Measurements from ENCODE around the gene BEST2. TPM values are rescaled to one million over a fixed set of nuclear protein-coding genes. Genes with fewer than 3 reads are reported as not detected.
"Not testable (repeated sequence)": the region's sequence is repeated elsewhere in the genome, so short reads cannot be mapped to it uniquely, and the experiment has no call there.

Gene BEST2
- total RNA-seq, 4 donors from 2014 or later = not detected

DNA sequence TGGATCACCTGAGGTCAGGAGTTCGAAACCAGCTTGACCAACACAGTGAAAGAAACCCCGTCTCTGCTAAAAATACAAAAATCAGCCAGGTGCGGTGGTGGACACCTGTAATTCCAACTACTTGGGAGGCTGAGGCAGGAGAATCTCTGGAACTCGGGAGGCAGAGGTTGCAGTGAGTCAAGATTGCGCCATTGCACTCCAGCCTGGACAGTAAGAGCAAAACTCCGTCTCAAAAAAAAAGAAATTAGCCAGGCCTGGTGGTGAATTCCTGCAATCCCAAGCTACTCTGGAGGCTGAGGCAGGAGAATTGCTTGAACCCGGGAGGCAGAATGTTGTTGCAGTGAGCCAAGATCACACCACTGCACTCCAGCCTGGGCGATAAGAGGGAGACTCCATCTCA lies 43.0 kb upstream of the BEST2 start:
- Histone ChIP-seq H3K4me1 (no peaks in the 10 kb centered on the region), H3K27ac (no peak overlapping the region), H3K27me3 (no peaks in the 10 kb centered on the region), H3K36me3 (peaks cover 0 to 97% of the 10 kb centered on the region in 2 donors), H3K9me3 (no peaks in the 10 kb centered on the region), H3K4me3 (no peak overlapping the region)
- WGBS, 2 donors (ENCODE audit: low coverage in 1 of 2) = 90 to 93% methylated on average over 2 to 3 of the region's 8 CpGs
- ATAC-seq = no peak
- TF ChIP-seq POLR2AphosphoS5 (IDR thresholded peaks at IDR 0.05) = no peak
- no peak for TF ChIP-seq CTCF (IDR thresholded peaks at IDR 0.05)
- TF ChIP-seq POLR2A (IDR thresholded peaks at IDR 0.05) = no peak
- no peak for TF ChIP-seq EP300 (IDR thresholded peaks at IDR 0.05)

- ATAC-seq = no peak
- TF ChIP-seq POLR2AphosphoS5 (IDR thresholded peaks at IDR 0.05) = no peak
- no peak for TF ChIP-seq EP300 (IDR thresholded peaks at IDR 0.05)
- no peak for TF ChIP-seq CTCF (IDR thresholded peaks at IDR 0.05)
- TF ChIP-seq POLR2A (IDR thresholded peaks at IDR 0.05) = no peak
- no peaks in the 10 kb centered on the region for H3K9me3 ChIP-seq
- H3K4me3 ChIP-seq = no peak overlapping the region
- H3K27ac ChIP-seq = no peak overlapping the region
- H3K4me1 ChIP-seq = peaks cover 0 to 8% (median 0%) of the 10 kb centered on the region in 3 donors
- no peaks in the 10 kb centered on the region for H3K27me3 ChIP-seq
- H3K36me3 ChIP-seq = peaks cover 0 to 97% of the 10 kb centered on the region in 2 donors
- WGBS, 2 donors (ENCODE audit: low coverage in 1 of 2) = 74% methylated on average over 3 of the region's 17 CpGs; no CpG with 5 or more reads in 1 of the 2 donors
Measured at GRCh38 chr19:12711187-12711586, 40.4 kb upstream of the BEST2 start.

GRCh38 chr19:12712077-12712476 lies 39.5 kb upstream of the BEST2 start:
- TF ChIP-seq CTCF (IDR thresholded peaks at IDR 0.05) = peak in 3 of 4 experiments; percentile 35 to 39 (median 37)
- H3K4me1 ChIP-seq = peaks cover 0 to 16% (median 0%) of the 10 kb centered on the region in 3 donors
- H3K27me3 ChIP-seq, H3K4me3 ChIP-seq, ATAC-seq, H3K9me3 ChIP-seq: not testable (repeated sequence)
- peak overlapping the region in 1 of 4 donors; percentile 17 for H3K27ac ChIP-seq
- H3K36me3 ChIP-seq = peaks cover 0 to 97% of the 10 kb centered on the region in 2 donors
- WGBS, 2 donors (ENCODE audit: low coverage in 1 of 2) = 91 to 95% methylated on average over 3 to 4 of the region's 14 CpGs

GRCh38 chr19:12713304-12713703 lies 38.3 kb upstream of the BEST2 start:
- H3K27me3 ChIP-seq, ATAC-seq, H3K9me3 ChIP-seq, H3K4me3 ChIP-seq, H3K27ac ChIP-seq: not testable (repeated sequence)
- WGBS, 2 donors (ENCODE audit: low coverage in 1 of 2) = 86 to 90% methylated on average over 6 to 7 of the region's 9 CpGs
- peaks cover 0 to 97% of the 10 kb centered on the region in 2 donors for H3K36me3 ChIP-seq
- H3K4me1 ChIP-seq = peaks cover 0 to 21% (median 0%) of the 10 kb centered on the region in 3 donors

DNA sequence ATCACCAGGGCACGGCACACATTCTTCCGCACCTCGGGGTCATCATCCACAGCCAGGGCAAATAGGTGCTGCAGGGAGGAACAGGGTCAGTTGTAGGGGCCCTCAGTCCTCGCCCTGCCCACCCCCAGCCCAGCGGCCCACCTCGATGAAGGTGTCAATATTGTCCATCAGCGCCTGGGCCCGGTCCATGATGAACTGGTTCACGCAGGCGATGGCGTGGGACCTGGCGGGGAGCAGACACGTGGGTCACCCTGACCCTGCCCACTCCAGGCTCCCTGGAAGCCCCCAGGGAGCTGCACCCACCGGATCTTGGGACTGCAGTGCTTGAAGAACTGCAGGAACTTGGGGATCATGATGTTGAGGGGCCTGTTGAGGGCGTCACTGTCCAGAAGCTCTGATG lies 36.5 kb upstream of the BEST2 start:
- H3K4me1 ChIP-seq = peaks cover 0 to 39% (median 3%) of the 10 kb centered on the region in 3 donors
- peaks cover 0 to 90% of the 10 kb centered on the region in 2 donors for H3K36me3 ChIP-seq
- H3K27me3 ChIP-seq = no peaks in the 10 kb centered on the region
- H3K9me3 ChIP-seq = no peaks in the 10 kb centered on the region
- ATAC-seq = no peak
- H3K4me3 ChIP-seq = no peak overlapping the region
- WGBS, 2 donors (ENCODE audit: low coverage in 1 of 2) = 80 to 100% methylated on average over 1 to 2 of the region's 15 CpGs
- H3K27ac ChIP-seq = no peak overlapping the region
- TF ChIP-seq POLR2AphosphoS5 (IDR thresholded peaks at IDR 0.05) (no peak), CTCF (IDR thresholded peaks at IDR 0.05) (no peak), EP300 (IDR thresholded peaks at IDR 0.05) (no peak), POLR2A (IDR thresholded peaks at IDR 0.05) (no peak)
